H1 (cell line): ENCODE results near the gene THYN1. TPM values are rescaled to one million over a fixed set of nuclear protein-coding genes. Genes with fewer than 3 reads are reported as not detected.

Source experiments
- POU5F1 ChIP-seq: IDR thresholded peaks from 2 replicates; pipeline ENCODE4 v1.6.1; 2011; ENCODE audit warnings: low read depth, mild to moderate bottlenecking, low read length, moderate library complexity
- RBBP5 ChIP-seq: IDR thresholded peaks from 2 replicates; pipeline ENCODE4 v1.7.1; 2012; ENCODE audit warnings: low read depth, mild to moderate bottlenecking, inconsistent platforms, low read length, moderate library complexity, borderline replicate concordance
- SIN3A ChIP-seq, 2 experiments: IDR thresholded peaks in 1 of 2; conservative IDR thresholded peaks in 1 of 2; 2 replicates each; pipeline ENCODE4 v1.6.1; 2011 to 2012; ENCODE audit warnings: low read length in 2 of 2, improper control_type of control experiment in 1 of 2, low read depth in 1 of 2, mild to moderate bottlenecking in 1 of 2
- polyA plus RNA-seq, 7 experiments: library from polyadenylated mRNA; depleted of rRNA in 3 of 7; stranded (reverse) in 5 of 7; unstranded in 2 of 7; fragments of >200 nt in 5 of 7; fragments of 200-250 nt in 2 of 7; gene quantifications; 1 replicate in 5 of 7; 2 replicates in 1 of 7; 4 replicates in 1 of 7; pipeline versions ENCODE4 v1.2.1 to v1.2.3, GENCODE V29; 2011 to 2013; ENCODE audit warnings: missing spikeins in 2 of 7, mixed read lengths in 2 of 7
- total RNA-seq: library from RNA; stranded (reverse); fragmentation: NEBNext Ultra II Directional; extraction: Animal tissue kit (Norgen Biotek cat#: 25700); gene quantifications from 2 replicates; pipeline ENCODE4 v1.2.1, GENCODE V29; 2021
- TF ChIP-seq, protein P1 (sequence below): IDR thresholded peaks from 2 replicates; pipeline ENCODE4 v1.6.1; 2012; ENCODE audit warnings: low read length, inconsistent platforms
- TF ChIP-seq, protein P2 (sequence below): IDR thresholded peaks from 2 replicates; pipeline ENCODE4 v1.6.1; 2011; ENCODE audit warnings: low read depth, mild to moderate bottlenecking, low read length; ENCODE audit not compliant: insufficient read depth

The THYN1 gene
- total and polyA plus RNA-seq, 2 of the 8 experiments (the other 6 are each of a cell fraction or from before 2014, with no cell fraction given) = 77.3 to 95.1 TPM

DNA sequence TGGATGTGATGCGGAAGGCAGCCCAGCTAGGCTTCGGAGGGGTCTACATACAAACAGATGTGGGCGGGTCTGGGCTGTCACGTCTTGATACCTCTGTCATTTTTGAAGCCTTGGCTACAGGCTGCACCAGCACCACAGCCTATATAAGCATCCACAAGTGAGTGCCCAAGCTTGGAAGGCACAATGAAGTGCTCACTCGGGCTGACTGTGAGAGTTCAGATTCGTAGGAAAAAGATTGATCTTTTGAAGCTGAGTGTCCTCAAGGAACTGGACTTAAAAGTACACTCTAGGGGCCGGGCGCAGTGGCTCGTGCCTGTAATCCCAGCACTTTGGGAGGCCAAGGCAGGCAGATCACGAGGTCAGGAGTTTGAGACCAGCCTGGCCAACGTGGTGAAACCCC lies 3.9 kb upstream of the THYN1 start (continued):
- TF ChIP-seq, protein P1, sequence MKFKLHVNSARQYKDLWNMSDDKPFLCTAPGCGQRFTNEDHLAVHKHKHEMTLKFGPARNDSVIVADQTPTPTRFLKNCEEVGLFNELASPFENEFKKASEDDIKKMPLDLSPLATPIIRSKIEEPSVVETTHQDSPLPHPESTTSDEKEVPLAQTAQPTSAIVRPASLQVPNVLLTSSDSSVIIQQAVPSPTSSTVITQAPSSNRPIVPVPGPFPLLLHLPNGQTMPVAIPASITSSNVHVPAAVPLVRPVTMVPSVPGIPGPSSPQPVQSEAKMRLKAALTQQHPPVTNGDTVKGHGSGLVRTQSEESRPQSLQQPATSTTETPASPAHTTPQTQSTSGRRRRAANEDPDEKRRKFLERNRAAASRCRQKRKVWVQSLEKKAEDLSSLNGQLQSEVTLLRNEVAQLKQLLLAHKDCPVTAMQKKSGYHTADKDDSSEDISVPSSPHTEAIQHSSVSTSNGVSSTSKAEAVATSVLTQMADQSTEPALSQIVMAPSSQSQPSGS = no peak
- TF ChIP-seq, protein P2, sequence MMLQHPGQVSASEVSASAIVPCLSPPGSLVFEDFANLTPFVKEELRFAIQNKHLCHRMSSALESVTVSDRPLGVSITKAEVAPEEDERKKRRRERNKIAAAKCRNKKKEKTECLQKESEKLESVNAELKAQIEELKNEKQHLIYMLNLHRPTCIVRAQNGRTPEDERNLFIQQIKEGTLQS = no peak
- TF ChIP-seq POU5F1 (no peak), SIN3A (conservative IDR thresholded peaks at IDR 0.05 in 1 of 2, IDR thresholded peaks at IDR 0.05 in 1 of 2; ENCODE audit: low read depth in 1 of 2, low read length in 2 of 2) (no peak), RBBP5 (no peak)
